Medulla oblongata (tissue), 1 donor: ENCODE data around the gene CPT1A.

ENCODE experiments used
- DNase-seq: peaks from one replicate; pipeline ENCODE4 v3.0.0-alpha.2; 2015; ENCODE audit errors: extremely low spot score

The CPT1A gene

GRCh38 chr11:68798221-68798813 is 43.4 kb downstream of the CPT1A start:
- no peak for DNase-seq

DNA sequence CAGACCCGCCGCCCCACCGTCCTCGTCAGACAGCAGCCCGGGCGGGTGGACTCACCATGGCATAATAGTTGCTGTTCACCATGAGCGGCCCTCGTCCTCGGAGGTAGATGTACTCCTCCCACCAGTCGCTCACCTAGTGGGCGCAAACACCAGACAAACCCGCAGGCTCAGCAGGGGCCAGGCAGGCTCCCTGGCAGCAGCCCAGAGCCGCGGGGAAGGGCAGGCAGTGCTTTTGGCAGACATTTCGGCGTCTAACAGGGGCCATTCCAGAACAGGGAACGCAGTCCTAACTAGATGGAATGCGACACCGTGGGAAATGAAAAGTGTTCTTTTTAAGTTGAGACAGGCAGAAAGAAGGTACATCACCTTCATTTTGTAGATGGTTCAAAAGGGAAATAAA is 44.9 kb downstream of the CPT1A start:
- DNase-seq: no peak

- no peak for DNase-seq
Observed at GRCh38 chr11:68792400-68792966, 49.2 kb downstream of the CPT1A start.

- no peak for DNase-seq
Observed at GRCh38 chr11:68784653-68785052, 57.1 kb downstream of the CPT1A start.

DNA sequence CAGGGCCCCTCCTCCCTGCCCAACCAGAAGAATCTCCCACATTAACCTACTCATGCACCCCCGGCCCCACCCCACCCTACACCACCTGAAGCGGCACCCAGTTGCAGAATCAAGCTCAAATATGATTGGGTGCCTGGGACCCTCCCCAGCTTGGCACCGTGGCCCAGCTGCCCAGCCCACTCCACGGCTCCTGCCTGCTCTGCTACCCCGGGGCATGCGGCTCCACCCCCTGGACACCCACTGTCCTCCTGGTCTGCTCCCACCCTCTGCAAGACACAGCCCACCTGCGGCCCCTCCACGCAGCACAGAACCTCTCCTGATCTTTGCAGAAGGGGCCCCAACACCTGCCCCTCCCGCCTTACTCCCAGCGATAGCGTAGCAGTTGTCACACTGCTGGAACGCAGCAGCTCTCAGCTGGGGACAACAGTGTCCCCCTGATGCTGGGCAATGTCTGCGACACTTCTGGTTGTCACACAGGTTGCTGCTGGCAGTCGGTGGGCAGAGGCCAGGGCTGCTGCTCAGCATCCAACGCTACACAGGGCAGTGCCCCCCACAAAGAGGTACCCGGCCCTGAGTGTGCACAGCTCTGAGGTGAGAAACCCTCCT is 58.4 kb downstream of the CPT1A start:
- DNase-seq: no peak

DNA sequence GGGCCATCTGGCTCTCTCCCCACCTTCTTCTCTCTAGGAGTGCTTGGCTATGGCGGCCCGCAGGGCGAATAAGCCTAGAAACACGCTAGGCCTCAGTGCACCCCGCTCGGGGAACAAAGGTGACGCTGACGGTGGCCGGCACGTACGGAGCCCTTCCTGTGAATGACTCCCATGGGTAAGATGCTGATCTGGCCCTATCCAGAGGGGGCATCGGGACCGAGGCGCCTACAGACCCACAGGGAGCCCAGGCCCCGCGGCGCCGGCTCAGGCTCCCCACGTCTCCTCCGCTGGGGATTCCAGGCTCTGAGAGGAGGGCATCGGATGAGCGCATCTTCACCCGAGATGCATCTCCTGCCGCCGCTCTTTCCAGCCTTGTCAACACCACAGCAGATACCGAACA is 59.0 kb downstream of the CPT1A start:
- DNase-seq: no peak

DNA sequence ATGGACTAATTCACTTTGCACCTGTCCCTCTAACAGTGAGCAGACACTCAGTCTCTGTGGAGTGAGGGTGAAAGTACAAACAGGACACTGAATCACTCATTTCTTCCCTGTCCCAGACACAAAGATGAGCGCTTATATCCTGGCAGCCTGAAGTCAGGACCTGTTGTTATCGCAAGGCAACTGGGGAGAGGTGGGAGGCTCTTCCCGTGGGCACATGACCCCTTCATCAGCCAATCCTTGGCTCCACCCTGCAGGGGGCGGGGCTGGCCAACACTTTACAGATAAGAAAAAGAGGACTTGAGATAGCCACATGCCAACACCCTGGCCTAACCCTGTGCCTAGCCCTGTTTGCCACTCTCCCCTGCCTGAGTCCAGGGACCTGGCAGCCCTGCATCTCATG is 60.9 kb downstream of the CPT1A start:
- DNase-seq: no peak

DNA sequence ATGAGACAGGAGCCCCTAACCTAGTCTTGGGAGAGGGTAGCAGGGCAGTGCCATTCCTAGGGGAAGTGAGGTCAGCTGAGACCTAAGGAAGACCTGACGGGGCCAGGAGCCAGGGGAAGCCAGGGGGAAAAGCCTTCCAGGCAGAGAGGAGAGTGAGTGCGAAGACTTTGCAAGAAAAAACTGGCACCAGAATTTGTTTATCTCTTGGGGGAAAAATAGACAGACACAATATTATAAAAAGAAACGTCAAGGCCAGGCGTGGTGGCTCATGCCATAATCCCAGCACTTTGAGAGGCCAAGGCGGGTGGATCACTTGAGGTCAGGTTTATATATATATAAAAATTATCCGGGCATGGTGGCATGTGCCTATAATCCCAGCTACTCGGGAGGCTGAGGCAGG is 63.5 kb downstream of the CPT1A start:
- no peak for DNase-seq

DNA sequence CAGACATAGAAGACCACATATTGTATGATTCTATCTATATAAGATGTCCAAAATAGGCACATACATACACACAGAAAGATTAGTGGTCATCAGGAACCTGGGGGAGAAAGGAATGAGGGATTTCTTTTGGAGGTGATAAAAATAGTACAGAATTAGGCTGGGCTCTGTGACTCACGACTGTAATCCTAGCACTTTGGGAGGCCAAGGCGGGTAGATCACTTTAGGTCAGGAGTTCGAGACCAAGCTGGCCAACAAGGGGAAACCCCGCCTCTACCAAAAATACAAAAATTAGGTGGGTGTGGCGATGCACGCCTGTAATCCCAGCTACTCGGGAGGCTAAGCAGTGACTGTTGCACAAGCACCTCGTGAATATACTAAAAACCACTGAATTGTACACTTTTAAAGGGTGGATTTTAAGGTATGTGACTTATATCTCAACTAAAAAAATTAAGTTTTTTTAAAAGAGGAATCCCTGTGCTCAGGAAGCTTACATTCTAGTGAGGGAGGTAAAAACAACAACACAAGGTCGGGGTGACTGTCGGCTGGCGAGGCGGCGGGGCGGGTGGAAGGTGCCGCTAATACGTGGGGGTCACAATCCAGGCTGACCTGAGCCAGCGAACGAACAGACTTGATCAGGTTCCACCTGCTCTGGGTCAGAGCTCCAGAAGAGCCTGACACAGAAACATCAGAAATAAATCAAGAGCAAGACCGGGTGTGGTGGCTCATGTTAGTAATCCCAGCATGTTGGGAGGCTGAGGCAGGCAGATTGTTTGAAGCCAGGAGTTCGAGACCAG is 65.1 kb downstream of the CPT1A start:
- DNase-seq: no peak

- no peak for DNase-seq
Observed at GRCh38 chr11:68775951-68776388, 65.7 kb downstream of the CPT1A start.

DNA sequence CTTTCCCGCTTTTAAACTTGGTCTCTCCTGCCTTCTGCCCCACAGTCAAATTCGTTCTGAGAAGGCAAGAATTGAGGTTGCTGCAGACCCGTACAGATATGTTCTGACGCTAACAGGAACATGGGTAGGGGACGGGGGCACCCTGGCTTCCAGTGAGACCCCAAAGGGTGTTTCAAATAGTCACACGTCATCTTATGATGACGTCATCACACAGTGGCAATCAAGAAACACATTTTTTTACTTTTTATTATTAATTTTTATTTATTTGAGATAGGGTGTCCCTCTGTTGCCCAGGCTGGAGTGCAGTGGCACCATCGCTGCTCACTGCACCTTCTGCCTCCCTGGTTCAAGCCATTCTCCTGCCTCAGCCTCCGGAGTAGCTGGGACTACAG is 67.5 kb downstream of the CPT1A start:
- DNase-seq: no peak

DNA sequence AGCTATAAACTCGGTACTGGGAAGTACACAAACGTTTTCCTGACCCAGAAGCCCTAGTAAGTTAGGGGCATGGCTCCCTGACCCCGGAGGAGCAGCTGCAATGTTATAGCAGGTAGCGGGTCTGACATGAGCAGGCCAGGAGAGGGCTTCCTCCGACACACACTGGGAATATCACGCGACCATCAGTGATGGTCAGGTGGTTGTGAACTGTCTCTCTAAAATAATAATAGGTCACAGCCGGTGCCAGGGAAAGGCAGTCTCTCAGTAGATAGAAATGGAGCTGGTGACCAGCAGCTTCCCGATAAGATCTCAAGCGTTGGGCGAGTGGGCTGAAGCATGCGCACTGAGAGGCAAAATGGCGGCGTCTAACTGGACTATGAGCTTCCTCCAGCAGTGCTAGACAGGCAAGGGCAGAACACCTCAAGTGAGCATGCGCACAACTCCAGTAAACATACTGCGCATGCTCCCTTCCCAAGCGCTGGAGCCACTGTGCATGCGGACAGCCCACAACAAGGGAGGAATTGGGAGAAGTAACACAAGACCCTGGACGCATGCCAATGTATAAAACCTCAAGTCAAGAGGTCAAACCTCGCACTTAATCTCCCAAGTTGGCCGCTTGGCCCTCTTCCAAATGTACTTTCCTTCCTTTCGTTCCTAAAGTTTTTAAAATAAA is 68.1 kb downstream of the CPT1A start:
- DNase-seq: no peak

GRCh38 chr11:68772936-68773335 is 68.8 kb downstream of the CPT1A start:
- no peak for DNase-seq

GRCh38 chr11:68770781-68771180 is 70.9 kb downstream of the CPT1A start:
- no peak for DNase-seq

DNA sequence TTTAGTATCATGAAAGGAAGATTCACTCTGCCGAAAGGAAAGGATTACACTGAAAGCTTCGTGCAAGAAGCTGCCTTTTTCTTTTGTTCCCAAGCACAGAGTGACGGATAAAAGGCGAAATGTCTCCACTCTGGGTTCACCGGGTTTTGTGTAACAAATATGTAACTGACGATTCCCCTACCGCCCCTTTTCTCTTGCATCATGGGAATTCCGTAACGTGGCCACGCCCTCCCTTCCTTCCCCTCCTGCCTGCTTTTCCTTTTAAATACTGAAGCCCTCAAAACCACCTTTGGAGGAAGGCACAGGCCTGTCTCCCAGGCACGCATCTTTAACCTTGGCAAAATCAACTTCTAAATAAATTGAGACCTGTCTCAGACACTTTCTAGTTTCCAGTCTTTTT is 74.0 kb downstream of the CPT1A start:
- no peak for DNase-seq

- DNase-seq: no peak
Observed at GRCh38 chr11:68766786-68767185, 74.9 kb downstream of the CPT1A start.

- DNase-seq: no peak
Observed at GRCh38 chr11:68764746-68765145, 77.0 kb downstream of the CPT1A start.

DNA sequence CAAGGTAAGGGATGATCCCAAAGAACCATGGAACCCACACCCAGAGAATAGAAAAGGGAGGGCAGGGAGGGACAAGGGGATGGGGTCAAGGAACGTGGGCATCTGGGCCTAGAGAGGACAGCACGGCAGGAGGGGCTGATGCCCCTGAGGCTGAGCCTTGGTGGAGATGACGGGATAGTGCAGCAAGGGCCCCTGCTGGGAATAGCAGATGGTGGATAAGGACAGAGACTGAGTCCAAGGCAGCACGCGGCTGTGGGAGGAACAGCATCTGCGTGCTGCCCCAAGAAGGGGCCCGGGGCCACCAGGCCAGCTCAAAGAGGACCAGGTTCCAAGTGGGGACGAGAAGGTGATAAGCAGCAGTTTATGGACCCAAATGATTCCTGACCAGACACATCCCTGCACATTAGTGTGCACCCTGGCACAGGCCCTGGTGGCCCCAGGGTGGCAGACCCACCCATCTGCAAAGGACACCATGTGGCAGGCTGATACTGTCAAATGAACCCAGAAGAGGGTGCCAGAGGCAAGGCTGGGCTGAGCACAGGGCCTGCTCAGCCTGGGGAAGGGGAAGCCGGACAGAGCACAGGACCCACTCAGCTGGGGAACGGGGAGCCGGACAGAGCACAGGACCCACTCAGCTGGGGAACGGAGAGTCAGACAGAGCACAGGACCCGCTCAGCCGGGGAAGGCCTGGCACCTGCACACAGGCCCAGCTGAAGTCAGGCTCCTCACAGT is 77.6 kb downstream of the CPT1A start:
- DNase-seq: no peak

DNA sequence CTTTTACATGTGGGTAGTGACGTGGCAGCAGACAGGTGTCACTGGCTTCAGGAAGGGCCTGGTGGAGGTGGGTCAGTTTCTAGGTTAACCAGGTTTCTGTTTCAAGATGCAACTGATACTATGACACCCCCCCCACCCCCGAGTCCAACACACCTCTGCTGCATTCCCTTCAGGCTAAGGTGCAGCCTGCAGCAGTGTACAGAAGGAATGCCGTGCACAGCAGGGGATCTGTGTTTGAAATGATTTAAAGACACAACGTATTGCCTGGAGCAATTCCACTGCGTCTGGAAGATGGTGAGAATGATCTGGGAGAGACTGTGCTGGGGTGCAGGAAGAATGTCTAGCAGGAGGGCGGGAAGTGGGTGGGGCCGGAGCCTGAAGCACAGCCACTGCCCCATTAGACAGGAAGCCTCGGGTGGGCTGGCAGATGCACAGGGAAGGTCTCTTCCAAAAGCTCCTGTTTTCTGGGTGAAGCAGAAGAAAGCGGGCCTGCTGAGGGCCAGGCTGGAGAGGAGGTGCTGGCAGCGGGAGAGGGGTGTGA is 78.5 kb downstream of the CPT1A start:
- DNase-seq: no peak

DNA sequence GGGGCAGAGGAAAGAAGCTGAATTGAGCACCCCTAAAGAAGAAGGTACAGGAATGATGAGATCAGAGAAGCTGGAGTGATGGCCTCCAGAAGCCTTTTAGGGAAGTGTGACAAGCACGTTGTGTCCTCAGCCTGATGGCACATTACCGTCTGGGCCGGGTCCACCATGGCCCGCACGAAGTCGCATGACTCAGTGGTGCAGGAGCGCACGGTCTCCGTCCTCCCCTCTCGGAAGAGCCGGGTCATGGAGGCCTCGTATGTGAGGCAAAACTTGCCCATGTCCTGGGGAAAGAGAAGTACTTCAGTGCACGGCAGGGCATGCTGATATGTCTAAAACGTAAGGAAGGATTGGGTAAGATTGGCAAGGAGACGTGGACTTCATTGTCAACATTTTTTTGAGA is 79.2 kb downstream of the CPT1A start:
- DNase-seq: no peak

- no peak for DNase-seq
Observed at GRCh38 chr11:68761801-68762200, 79.9 kb downstream of the CPT1A start.
